TTC549 (cell line): ENCODE measurements around the gene SMIM44.
"Not testable (repeated sequence)": the region's sequence is repeated elsewhere in the genome, so short reads cannot be mapped to it uniquely, and the experiment has no call there.

ENCODE experiments used
- FAIRE-seq: peaks from 2 replicates; lab custom pipeline; 2012; peaks lifted over from hg19 to GRCh38; lab: Jason Lieb, UNC

SMIM44 gene

GRCh38 chr19:3483226-3483628 is at the start of gene SMIM44:
Gene SMIM44 (minus strand): TSS chr19:3483441. CDS start chr19:3483403, 38 bp downstream.
- FAIRE-seq: no peak

- no peak for FAIRE-seq
Observed at GRCh38 chr19:3533033-3533432, 49.8 kb upstream of the SMIM44 start.

- no peak for FAIRE-seq
Observed at GRCh38 chr19:3532154-3532786, 49.0 kb upstream of the SMIM44 start.

- FAIRE-seq: no peak
Observed at GRCh38 chr19:3531716-3532115, 48.5 kb upstream of the SMIM44 start.

- no peak for FAIRE-seq
Observed at GRCh38 chr19:3530389-3530788, 47.1 kb upstream of the SMIM44 start.

GRCh38 chr19:3529299-3529698 is 46.1 kb upstream of the SMIM44 start:
- FAIRE-seq: not testable (repeated sequence)

- no peak for FAIRE-seq
Observed at GRCh38 chr19:3528539-3529211, 45.4 kb upstream of the SMIM44 start.

GRCh38 chr19:3528080-3528479 is 44.8 kb upstream of the SMIM44 start:
- no peak for FAIRE-seq

- no peak for FAIRE-seq
Observed at GRCh38 chr19:3527238-3527910, 44.1 kb upstream of the SMIM44 start.

- no peak for FAIRE-seq
Observed at GRCh38 chr19:3526507-3527237, 43.4 kb upstream of the SMIM44 start.

- FAIRE-seq: no peak
Observed at GRCh38 chr19:3524904-3525451, 41.7 kb upstream of the SMIM44 start.

- no peak for FAIRE-seq
Observed at GRCh38 chr19:3524078-3524842, 41.0 kb upstream of the SMIM44 start.

- no peak for FAIRE-seq
Observed at GRCh38 chr19:3523361-3524077, 40.3 kb upstream of the SMIM44 start.

- FAIRE-seq: no peak
Observed at GRCh38 chr19:3522421-3523360, 39.5 kb upstream of the SMIM44 start.

GRCh38 chr19:3521104-3521445 is 37.8 kb upstream of the SMIM44 start:
- no peak for FAIRE-seq

GRCh38 chr19:3520166-3521103 is 37.2 kb upstream of the SMIM44 start:
- no peak for FAIRE-seq

GRCh38 chr19:3519126-3519525 is 35.9 kb upstream of the SMIM44 start:
- FAIRE-seq: no peak

- no peak for FAIRE-seq
Observed at GRCh38 chr19:3518659-3519058, 35.4 kb upstream of the SMIM44 start.

GRCh38 chr19:3518255-3518654 is 35.0 kb upstream of the SMIM44 start:
- FAIRE-seq: no peak
